Subcutaneous adipose tissue (tissue), 4 donors: ENCODE measurements around the gene TCF7L2. TPM values are rescaled to one million over a fixed set of nuclear protein-coding genes. Genes with fewer than 3 reads are reported as not detected.

Experiments
- CTCF ChIP-seq: fragments of 450-650 bp; IDR thresholded peaks from one replicate; pipeline ENCODE4 v1.5.1; 2016; ENCODE audit warnings: low read depth, mild to moderate bottlenecking, control low read depth, antibody characterized with exemption, moderate library complexity
- total RNA-seq, 4 donors: library from RNA; depleted of rRNA; stranded (reverse); fragments of >200 nt; gene quantifications; one replicate each; pipeline ENCODE4 v1.1.0, GENCODE V29; 2016

TCF7L2 gene
- total RNA-seq, 4 donors from 2014 or later: 24.3 to 70.1 (median 43.5) TPM

- TF ChIP-seq CTCF: no peak
Measured at GRCh38 chr10:113061557-113061956, 111.5 kb downstream of the TCF7L2 start.

GRCh38 chr10:113063043-113063967, 113.3 kb downstream of the TCF7L2 start:
- no peak for TF ChIP-seq CTCF

GRCh38 chr10:113064039-113064438, 114.0 kb downstream of the TCF7L2 start:
- no peak for TF ChIP-seq CTCF

GRCh38 chr10:113066561-113067312, 116.7 kb downstream of the TCF7L2 start:
- no peak for TF ChIP-seq CTCF

GRCh38 chr10:113067501-113067900, 117.5 kb downstream of the TCF7L2 start:
- no peak for TF ChIP-seq CTCF

GRCh38 chr10:113068178-113068890, 118.3 kb downstream of the TCF7L2 start:
- TF ChIP-seq CTCF: no peak
